HL-60/S4 treated with phorbol 12-myristate 13-acetate at 8.2 ng/mL for 4 days and 3 days (cell line): ENCODE measurements around the gene RAB44.
"Not testable (repeated sequence)": the region's sequence is repeated elsewhere in the genome, so short reads cannot be mapped to it uniquely, and the experiment has no call there.

Experiments
- in situ Hi-C: fragments of 300-500 bp; cut with MboI; formaldehyde crosslinking; loops from 2 replicates; pipeline ENCODE4 v1.15.0; 2022; ENCODE audit warnings: low sequenced_read_pairs

The RAB44 gene

GRCh38 chr6:36704961-36705577, 7.4 kb downstream of the RAB44 start:
- in situ Hi-C loops, result not testable (repeated sequence)

DNA sequence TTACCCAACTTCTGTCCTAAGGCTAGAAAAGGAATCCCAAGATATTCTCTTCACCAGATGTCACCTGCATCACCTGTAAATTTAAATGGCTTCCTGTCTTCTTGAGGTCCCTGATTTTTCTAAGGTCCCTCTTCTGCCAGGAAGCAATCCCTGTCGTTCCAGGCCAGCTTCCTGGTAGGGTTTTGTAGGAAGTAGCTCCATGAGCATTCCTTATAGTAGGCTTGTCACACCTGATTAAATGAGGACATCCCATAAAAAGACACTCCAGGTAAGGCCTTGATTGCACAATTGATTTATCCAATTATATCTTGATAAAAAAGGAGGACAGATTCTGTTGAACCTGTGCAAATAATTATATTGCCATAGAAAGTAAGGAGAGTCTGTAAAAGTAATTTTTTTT, 8.7 kb downstream of the RAB44 start:
- in situ Hi-C loops, result no loop called here

DNA sequence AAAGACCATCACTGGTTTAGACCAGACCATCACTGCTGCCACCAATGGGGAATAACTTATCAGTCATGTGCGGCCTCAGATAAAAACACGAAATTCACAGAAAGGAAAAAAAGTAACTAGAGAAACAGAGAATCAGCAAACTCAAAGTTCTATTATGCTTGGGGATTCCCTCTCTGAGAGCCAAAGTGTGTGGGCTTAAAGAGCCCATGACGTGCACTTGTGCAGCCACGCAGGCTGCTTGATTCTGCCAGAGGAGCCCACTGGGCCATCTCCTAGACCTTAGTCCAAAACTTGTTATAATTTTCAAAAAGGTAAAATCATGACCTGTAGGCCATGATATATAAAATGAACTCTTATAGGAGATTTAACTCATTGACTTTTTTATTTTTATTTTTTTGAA, 15.2 kb downstream of the RAB44 start:
- in situ Hi-C loops, result no loop called here

DNA sequence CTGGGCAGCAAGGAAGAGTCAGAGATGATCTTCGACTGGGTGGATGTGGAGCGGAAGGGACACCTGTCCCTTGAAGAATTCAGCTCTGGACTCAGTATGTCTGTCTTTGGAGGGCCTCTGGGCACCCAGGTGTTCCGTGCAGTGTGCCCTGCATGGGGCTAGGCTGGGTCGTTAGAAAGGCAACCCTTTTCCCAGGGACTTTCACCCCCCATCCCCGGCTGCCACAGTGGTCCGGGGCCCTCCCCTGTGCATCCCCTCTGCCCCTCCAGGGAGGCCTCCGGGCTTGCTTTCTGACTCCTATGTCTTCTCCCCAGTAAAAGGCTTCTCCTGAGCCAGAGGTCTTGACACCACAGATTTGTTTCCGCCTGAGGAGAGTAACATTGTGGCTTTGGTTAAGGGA, 16.2 kb downstream of the RAB44 start:
- in situ Hi-C loops, result no loop called here

DNA sequence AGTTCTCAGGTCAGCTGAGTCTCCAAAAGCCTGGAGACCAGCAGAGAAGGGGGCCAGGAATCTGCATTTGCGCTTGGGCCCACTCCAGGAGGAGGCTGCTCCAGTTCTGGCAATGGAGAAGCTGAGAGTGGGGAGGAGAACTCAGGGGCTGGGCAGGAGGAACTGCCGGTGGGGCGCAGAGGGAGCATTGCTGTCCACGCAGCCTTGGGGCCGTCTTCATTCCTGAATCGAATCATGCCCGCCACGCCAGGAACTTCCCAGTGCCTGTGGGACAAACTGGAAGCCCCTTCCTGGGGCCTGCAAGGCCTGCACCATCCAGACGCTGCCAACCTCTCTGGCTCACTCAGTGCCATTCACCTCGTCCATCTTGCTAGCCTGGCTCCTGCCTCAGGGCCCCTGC, 16.9 kb downstream of the RAB44 start:
- in situ Hi-C loops, result no loop called here

DNA sequence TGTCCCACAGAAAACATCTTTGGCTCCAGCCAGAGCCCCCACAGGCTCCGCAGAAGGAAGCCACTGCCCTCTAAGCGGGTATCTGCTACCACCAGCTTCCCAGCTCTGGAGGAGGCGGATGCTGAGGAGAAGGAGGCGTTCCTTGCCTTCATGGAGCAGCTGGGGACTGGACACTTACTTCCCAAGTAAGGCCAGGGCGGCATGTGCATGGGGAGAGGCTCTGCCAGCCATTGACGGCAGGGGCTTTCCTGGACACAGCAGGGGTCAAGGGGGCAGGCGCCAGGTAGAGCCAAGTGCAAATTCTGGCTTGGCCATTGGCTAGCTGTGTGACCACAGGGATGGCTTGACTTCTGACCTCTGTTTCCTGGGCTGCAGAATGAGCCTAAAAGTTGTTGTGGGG, 17.8 kb downstream of the RAB44 start:
- in situ Hi-C loops, result no loop called here

DNA sequence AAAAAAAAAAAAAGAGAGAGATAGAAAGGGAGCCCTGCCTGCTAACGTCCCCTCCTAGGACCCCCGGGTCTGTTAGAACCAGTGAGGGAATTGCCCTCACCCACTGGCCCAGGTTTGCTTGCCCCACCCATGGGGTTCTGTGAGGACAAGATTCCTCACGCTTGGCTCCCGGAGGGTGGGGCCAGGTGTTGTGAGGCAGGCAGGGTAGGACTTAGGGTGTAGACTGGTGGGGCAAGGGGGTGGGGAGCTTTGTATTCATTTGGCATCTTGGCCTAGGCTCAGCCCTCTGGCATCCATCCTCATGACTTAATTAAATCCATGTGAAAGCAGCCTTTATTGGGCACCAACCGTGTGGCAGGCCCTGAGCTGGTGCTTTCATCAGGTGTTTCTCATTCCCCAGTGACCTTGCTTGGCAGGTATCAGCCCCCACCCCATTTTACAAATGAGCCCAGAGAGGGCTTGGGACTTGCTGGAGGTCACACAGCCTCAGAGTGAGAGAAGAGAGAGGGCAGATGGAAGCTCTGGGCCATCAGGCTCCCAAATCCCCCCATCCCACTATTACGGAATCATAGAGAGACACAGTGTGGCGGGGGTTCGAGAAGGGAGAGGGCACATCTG, 19.0 kb downstream of the RAB44 start:
- in situ Hi-C loops, result no loop called here

DNA sequence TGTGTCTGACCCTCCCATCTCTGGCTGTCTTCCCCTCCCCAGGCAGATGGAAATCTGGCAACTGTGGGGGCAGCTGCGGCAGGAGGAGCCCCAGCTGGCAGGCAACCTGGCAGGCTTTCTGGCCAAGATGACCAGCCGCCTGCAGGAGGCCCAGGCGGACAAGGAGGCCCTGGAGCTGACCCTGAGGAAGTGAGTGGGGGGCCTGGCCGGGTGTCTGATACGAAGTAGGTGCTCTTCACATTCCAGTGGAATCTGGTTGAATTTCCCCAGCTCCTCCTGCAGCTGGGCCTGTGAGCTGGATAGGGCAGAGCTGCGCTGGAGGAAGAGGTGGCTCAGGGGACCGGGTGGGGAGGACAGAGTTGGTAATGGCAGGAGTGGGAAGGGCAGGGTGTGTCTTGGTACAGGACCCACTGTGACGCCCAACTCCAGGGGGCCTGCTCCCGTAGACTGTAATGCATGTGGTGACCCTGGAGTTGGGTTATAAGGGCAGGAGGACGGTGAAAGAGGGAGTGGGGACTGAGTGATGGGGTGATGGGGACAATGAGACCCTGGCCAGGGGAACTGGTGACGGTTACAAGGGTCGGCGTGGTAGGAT, 19.7 kb downstream of the RAB44 start:
- in situ Hi-C loops, result no loop called here

- in situ Hi-C loops, result no loop called here
These were observed 20.4 kb downstream of the RAB44 start for GRCh38 chr6:36717871-36718540.

- in situ Hi-C loops, result no loop called here
These were observed 20.9 kb downstream of the RAB44 start for GRCh38 chr6:36718560-36718959.

DNA sequence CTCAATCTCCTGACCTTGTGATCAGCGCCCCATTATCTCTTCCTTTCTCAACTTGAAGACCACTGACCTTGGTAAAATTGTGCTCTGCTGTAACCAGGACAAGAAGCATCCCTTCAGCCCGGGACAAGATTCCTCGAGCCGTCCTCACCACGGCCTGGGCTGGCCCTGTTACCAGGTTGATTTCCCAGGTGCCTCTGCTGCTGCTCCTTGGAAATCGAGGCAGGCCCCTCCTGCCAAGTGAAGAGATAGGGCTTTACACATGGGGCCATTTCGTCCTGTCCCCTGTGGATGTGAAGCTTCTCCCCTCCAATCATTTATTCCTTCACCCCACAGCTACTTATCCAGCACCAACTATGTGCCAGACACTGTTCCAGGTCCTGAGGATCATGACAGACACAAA, 21.5 kb downstream of the RAB44 start:
- in situ Hi-C loops, result no loop called here

DNA sequence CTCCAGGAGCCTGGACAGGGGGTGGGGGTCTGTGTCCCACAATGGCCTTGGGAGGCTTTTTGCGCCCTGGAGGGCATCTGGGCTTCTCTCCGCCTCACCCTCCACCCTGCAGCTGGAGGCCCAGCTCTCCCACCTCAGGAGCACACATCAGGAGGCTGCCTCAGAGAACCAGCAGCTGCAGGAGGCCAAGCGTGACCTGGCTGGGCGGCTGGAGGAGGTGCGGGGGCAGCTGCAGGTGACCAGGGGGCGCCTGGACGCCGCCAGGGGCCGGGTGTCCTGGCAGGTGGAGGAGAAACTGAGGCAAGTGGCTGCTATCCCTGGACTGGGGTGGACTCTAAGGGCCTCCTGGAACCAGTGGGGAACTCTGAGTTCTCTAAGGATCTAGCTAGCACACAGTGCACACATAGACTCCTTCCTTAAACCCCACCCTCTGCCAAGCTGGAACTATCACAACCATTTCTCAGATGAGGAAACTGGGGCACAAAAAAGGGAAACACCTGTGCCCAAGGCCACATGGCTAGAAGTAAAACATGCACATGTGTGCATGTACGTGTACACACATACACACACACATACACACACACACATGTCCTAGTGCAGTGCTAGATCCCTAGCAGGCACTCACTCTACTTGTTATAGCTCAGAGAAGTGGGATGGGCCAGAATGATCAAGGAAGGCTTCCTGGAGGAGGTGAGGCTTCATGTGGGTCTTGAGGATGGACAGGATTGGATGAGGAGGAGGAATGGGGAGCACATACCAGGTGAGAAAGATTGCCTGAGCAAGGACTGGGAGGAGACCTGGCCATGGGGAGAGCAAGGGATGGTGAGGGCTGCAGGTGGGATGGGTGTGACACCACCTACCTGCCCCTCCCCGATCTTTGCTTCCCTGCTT, 22.9 kb downstream of the RAB44 start:
- in situ Hi-C loops, result no loop called here

GRCh38 chr6:36721369-36722140, 23.9 kb downstream of the RAB44 start:
- in situ Hi-C loops, result no loop called here

DNA sequence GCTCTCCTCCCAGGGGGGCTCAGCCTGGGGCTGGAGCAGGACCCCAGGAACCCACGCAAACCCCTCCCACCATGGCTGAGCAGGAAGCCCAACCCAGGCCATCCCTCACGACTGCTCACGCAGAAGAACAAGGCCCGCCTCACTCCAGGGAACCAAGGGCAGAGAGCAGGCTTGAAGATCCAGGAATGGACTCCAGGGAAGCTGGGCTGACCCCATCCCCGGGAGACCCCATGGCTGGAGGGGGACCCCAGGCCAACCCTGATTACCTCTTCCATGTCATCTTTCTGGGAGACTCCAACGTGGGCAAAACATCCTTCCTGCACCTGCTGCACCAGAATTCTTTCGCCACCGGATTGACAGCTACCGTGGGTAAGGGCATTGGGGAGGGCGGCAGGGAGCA, 24.7 kb downstream of the RAB44 start:
- in situ Hi-C loops, result no loop called here

DNA sequence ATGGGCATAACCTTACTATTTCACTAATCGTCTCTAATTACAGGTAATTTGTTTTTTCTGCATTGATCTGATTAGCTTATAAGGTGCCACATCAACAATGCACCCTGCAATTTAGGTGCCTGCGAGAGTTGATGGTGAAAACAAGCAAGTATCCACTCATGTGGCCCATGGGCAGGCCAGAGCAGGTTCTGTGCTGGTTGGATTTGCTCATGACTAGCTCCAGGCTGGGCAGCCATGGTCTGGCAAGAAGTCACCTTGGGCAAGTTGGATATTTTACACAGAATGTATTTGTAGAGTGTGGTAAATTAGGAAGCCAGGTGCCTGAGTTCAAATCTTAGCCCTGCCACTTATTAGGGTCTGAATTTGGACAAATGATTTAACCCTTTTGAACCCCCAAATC, 25.3 kb downstream of the RAB44 start:
- in situ Hi-C loops, result no loop called here

- in situ Hi-C loops, result not testable (repeated sequence)
These were observed 26.4 kb downstream of the RAB44 start for GRCh38 chr6:36723992-36724391.

DNA sequence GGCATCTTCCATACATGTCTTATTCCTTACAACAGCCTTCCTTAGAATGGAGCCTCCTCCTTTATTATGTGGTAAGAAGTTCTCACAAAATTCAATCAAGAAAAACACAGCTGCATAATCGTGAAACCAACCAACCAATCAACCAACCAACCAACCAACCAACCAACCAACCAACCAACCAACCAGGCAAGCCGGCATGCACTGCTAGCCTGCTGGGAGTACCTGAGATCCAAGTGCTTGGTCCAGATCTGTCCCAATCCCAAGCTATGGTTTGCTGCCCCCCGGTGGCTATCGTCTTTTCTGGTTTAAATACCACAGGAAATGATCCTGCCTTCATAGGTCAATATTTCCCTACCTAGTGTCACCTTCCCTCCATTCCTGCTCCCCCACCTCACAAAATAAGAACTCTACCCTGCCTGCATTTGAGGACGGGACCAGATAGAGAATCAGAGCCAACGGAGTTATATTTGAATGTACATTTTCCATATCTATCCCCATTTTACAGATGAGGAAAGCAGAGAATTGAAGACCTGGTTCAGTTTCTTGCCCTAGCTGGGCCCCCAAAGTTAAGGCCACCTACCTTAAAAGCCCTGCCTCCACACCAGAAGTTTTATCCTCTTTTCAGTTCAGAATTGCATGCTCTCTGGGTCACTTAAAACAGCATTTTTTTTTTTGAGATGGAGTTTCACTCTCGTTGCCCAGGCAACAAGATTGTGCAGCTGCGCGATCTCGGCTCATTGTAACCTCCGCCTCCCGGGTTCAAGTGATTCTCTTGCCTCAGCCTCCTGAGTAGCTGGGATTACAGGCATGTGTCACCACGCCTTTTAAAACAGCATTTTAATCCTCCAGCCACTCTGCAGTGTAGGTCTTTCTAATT, 27.1 kb downstream of the RAB44 start:
- in situ Hi-C loops, result no loop called here

- in situ Hi-C loops, result no loop called here
These were observed 28.0 kb downstream of the RAB44 start for GRCh38 chr6:36725581-36725980.

DNA sequence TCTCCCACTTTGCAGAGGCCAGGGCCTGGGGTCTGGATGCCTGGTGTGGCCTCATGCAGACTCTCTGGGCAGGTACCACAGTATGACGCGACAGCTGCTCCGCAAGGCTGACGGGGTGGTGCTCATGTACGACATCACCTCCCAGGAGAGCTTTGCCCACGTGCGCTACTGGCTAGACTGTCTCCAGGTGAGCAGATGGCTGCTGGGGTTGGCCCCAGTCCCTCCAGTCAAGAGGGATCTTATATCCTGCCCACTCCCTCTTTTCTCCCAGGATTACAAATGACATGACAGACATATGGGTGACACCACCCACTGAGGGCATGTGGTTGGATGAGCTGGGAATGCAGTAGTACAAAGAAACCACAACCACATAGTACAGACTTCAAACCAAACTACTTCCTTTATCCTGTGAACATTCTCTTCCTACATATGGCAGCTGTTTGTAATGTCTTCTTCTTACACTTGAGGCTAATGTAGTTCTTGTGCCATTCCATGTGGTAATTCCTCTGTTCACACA, 29.9 kb downstream of the RAB44 start:
- in situ Hi-C loops, result no loop called here
